ENCODE data around the gene ACER3.
"Not testable (repeated sequence)": the region's sequence is repeated elsewhere in the genome, so short reads cannot be mapped to it uniquely, and the experiment has no call there.

ACER3 gene

GRCh38 chr11:76919887-76920746 lies 59.4 kb downstream of the ACER3 start:
- peak; percentile 87 for DNase-seq (ENCODE audit: low spot score)

- DNase-seq (ENCODE audit: low spot score), result no peak
These were observed 66.4 kb downstream of the ACER3 start for GRCh38 chr11:76927160-76927559.

- no peak for DNase-seq (ENCODE audit: low spot score)
These were observed 74.3 kb downstream of the ACER3 start for GRCh38 chr11:76935042-76935441.

GRCh38 chr11:76939219-76939631 lies 78.5 kb downstream of the ACER3 start:
- no peak for DNase-seq (ENCODE audit: low spot score)

- no peak for DNase-seq (ENCODE audit: low spot score)
These were observed 83.5 kb downstream of the ACER3 start for GRCh38 chr11:76944225-76944624.

- no peak for DNase-seq (ENCODE audit: low spot score)
These were observed 85.5 kb downstream of the ACER3 start for GRCh38 chr11:76946223-76946622.

- DNase-seq (ENCODE audit: low spot score), result no peak
These were observed 86.5 kb downstream of the ACER3 start for GRCh38 chr11:76947190-76947589.

- DNase-seq (ENCODE audit: low spot score), result no peak
These were observed 87.1 kb downstream of the ACER3 start for GRCh38 chr11:76947800-76948199.

GRCh38 chr11:76955459-76956114 lies 94.9 kb downstream of the ACER3 start:
- no peak for DNase-seq (ENCODE audit: low spot score)

- DNase-seq (ENCODE audit: low spot score), result no peak
These were observed 102.1 kb downstream of the ACER3 start for GRCh38 chr11:76962583-76963416.

- DNase-seq (ENCODE audit: low spot score), result not testable (repeated sequence)
These were observed 102.9 kb downstream of the ACER3 start for GRCh38 chr11:76963417-76964168.

GRCh38 chr11:76972051-76972450 lies 111.3 kb downstream of the ACER3 start:
- no peak for DNase-seq (ENCODE audit: low spot score)

GRCh38 chr11:76974179-76974891 lies 113.6 kb downstream of the ACER3 start:
- no peak for DNase-seq (ENCODE audit: low spot score)

- DNase-seq (ENCODE audit: low spot score), result no peak
These were observed 114.8 kb downstream of the ACER3 start for GRCh38 chr11:76975513-76975912.

GRCh38 chr11:76977791-76978190 lies 117.1 kb downstream of the ACER3 start:
- DNase-seq (ENCODE audit: low spot score), result no peak

- DNase-seq (ENCODE audit: low spot score), result no peak
These were observed 117.5 kb downstream of the ACER3 start for GRCh38 chr11:76978239-76978638.

GRCh38 chr11:76978818-76979217 lies 118.1 kb downstream of the ACER3 start:
- no peak for DNase-seq (ENCODE audit: low spot score)

GRCh38 chr11:76980196-76980595 lies 119.5 kb downstream of the ACER3 start:
- DNase-seq (ENCODE audit: low spot score), result no peak

- no peak for DNase-seq (ENCODE audit: low spot score)
These were observed 124.0 kb downstream of the ACER3 start for GRCh38 chr11:76984743-76985142.

- DNase-seq (ENCODE audit: low spot score), result no peak
These were observed 126.5 kb downstream of the ACER3 start for GRCh38 chr11:76987203-76987602.

GRCh38 chr11:76990628-76991027 lies 129.9 kb downstream of the ACER3 start:
- no peak for DNase-seq (ENCODE audit: low spot score)

Data from hematopoietic multipotent progenitor cell treated with erythropoietin and hydrocortisone succinate and interleukin-3 and kit ligand, for 17 days (in vitro differentiated cells).